Testis (tissue), 3 donors: ENCODE data around the gene ZSCAN30. TPM values are rescaled to one million over a fixed set of nuclear protein-coding genes. Genes with fewer than 3 reads are reported as not detected.

Experiments used
- DNase-seq: peaks from one replicate; pipeline ENCODE4 v3.0.0-alpha.2; 2019
- H3K27ac ChIP-seq, 2 donors: fragments of 200-600 bp; sonication (generic); one replicate each; pipeline ENCODE4 v1.5.1; 2019
- H3K27me3 ChIP-seq: fragments of 200-600 bp; sonication (generic); one replicate; pipeline ENCODE4 v1.5.1; 2019
- H3K36me3 ChIP-seq: fragments of 200-600 bp; sonication (generic); one replicate; pipeline ENCODE4 v1.5.1; 2017; ENCODE audit warnings: low read depth; ENCODE audit errors: missing control alignments
- H3K4me1 ChIP-seq: fragments of 200-600 bp; sonication (generic); one replicate; pipeline ENCODE4 v1.5.1; 2019
- H3K4me3 ChIP-seq, 2 donors: fragments of 200-600 bp; sonication (generic); one replicate each; pipeline ENCODE4 v1.5.1; 2017 to 2019
- H3K9me3 ChIP-seq: fragments of 200-600 bp; sonication (generic); one replicate; pipeline ENCODE4 v1.5.1; 2017
- POLR2A ChIP-seq: fragments of 450-650 bp; IDR thresholded peaks from one replicate; pipeline ENCODE4 v1.6.1; 2017; ENCODE audit warnings: antibody characterized with exemption, mild to moderate bottlenecking, moderate library complexity
- WGBS, 2 donors: methylation state at CpG; one replicate each; pipeline ENCODE4 v1.1.5; 2018; 5-methylcytosine and 5-hydroxymethylcytosine counted together
- intact Hi-C: fragments of 100-400 bp; cut with DNase I; formaldehyde crosslinking; loops from one replicate; pipeline ENCODE4 v1.15.1; 2023; ENCODE audit warnings: low total_unique reads
- polyA plus RNA-seq: library from polyadenylated mRNA; stranded (reverse); fragments of 350-450 nt; fragmentation: Illumina TruSeq; extraction: RNeasy Lipid Tissue Mini Kit (QIAGEN cat#74804); gene quantifications from one replicate; pipeline ENCODE4 v1.2.3, GENCODE V29; 2014; ENCODE audit warnings: low read depth, low replicate concordance; ENCODE audit not compliant: insufficient read depth
- total RNA-seq, 2 donors: library from RNA; depleted of rRNA; stranded (reverse); fragments of >200 nt; gene quantifications; one replicate each; pipeline ENCODE4 v1.2.3, GENCODE V29; 2016
- TF ChIP-seq, protein P1 (sequence below), 3 experiments: fragments of 450-650 bp in 2 of 3; fragments of 200-600 bp in 1 of 3; sonication (generic) in 1 of 3; IDR thresholded peaks; one replicate each; pipeline ENCODE4 v1.5.1; 2016 to 2019; ENCODE audit warnings: antibody characterized with exemption in 3 of 3, mild to moderate bottlenecking in 2 of 3, moderate library complexity in 1 of 3

The ZSCAN30 gene
- total and polyA plus RNA-seq, 3 donors from 2014 or later: 15.9 to 31.5 (median 24.5) TPM

DNA sequence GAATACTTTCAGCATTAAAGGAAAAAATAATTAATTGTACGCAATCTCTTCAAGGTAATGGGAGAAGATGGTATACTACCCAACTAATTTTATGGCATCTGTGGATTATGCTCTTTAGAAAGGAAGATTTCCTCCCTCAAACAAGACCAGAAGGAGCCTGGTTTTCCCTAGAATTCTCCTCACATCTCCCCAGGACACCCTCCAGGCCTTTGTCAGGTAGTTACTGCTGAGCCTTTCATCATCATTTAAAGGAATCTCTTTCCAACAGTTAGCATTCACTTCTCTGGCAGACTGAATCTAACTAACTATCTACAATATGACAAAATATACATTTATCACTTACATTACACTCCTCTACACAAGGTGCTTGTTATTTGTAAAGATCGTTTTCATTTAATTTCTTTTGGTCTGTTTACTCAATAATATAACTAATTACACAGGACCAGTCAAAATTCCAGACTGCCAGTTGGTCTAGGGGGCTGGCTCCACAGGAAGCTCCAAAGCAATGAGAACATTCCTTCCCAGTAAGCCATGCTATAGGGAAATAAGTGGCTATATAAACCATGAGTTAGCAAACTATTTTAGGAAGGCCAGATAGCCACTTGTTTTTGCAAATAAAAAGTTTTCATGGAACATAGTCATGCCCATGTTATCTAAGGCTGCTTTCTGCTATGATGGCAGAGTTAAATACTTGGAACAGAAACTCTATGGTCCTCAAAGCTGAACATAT, 35.1 kb upstream of the ZSCAN30 start:
- 51 to 74% methylated on average over 2 of the region's 2 CpGs for WGBS, 2 donors
- H3K4me3 ChIP-seq: no peak overlapping the region
- no peaks in the 10 kb centered on the region for H3K36me3 ChIP-seq
- DNase-seq: no peak
- H3K27me3 ChIP-seq: no peaks in the 10 kb centered on the region
- no peaks in the 10 kb centered on the region for H3K9me3 ChIP-seq
- H3K27ac ChIP-seq: no peak overlapping the region
- intact Hi-C loops: no loop called here
- no peak for TF ChIP-seq POLR2A
- TF ChIP-seq, protein P1, sequence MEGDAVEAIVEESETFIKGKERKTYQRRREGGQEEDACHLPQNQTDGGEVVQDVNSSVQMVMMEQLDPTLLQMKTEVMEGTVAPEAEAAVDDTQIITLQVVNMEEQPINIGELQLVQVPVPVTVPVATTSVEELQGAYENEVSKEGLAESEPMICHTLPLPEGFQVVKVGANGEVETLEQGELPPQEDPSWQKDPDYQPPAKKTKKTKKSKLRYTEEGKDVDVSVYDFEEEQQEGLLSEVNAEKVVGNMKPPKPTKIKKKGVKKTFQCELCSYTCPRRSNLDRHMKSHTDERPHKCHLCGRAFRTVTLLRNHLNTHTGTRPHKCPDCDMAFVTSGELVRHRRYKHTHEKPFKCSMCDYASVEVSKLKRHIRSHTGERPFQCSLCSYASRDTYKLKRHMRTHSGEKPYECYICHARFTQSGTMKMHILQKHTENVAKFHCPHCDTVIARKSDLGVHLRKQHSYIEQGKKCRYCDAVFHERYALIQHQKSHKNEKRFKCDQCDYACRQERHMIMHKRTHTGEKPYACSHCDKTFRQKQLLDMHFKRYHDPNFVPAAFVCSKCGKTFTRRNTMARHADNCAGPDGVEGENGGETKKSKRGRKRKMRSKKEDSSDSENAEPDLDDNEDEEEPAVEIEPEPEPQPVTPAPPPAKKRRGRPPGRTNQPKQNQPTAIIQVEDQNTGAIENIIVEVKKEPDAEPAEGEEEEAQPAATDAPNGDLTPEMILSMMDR (IDR thresholded peaks at IDR 0.05): no peak
- no peaks in the 10 kb centered on the region for H3K4me1 ChIP-seq

DNA sequence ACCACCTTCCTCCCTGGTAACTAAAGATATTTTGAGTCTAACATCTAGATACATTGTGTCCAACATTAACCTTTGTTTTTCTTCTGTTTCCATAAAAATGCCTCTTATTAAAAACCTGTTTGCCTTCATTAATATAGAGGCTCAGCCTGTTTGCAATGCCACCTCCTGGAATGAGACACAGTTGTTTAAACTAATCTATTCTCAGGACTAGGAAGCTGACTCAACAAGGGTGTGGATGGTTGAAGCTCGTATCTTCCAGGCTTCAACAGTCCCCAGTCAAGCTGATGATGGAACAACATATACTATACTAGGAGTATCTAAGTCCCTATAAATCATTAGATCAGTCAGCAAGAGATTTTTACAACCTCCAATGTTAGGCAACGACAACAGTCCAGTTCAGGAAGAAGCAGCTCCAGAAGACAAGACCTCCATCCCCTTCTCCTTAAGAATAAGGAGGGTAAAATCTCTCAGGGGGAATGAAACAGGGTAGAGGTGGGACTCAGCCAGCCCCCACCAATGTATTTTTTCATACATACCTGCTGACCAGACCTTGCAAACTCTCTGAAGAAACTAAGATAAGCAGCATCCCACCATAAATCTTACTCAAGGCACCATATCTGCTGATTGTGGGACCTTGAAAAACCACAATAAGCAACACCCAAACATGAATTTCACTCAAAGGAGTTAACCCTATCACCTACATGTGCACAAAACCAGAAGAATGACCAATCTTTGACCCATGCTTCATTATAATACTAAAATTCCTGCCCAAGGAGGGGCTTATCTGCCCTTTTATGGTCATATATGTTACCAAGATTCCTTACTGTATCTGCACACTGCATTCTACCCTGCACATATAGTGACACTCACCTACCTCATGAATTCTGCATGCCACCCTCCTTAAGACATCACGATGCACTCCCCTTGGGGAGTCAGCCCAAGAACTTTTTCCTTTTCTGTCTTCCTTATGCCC, 32.7 kb upstream of the ZSCAN30 start:
- no peaks in the 10 kb centered on the region for H3K4me1 ChIP-seq
- no peak overlapping the region for H3K27ac ChIP-seq
- H3K27me3 ChIP-seq: no peaks in the 10 kb centered on the region
- no peak overlapping the region for H3K4me3 ChIP-seq
- WGBS, 2 donors: 60 to 66% methylated on average over 3 of the region's 3 CpGs
- intact Hi-C loops: no loop called here
- no peaks in the 10 kb centered on the region for H3K9me3 ChIP-seq
- no peak for TF ChIP-seq POLR2A
- TF ChIP-seq, protein P1 (IDR thresholded peaks at IDR 0.05): no peak
- no peaks in the 10 kb centered on the region for H3K36me3 ChIP-seq
- no peak for DNase-seq

DNA sequence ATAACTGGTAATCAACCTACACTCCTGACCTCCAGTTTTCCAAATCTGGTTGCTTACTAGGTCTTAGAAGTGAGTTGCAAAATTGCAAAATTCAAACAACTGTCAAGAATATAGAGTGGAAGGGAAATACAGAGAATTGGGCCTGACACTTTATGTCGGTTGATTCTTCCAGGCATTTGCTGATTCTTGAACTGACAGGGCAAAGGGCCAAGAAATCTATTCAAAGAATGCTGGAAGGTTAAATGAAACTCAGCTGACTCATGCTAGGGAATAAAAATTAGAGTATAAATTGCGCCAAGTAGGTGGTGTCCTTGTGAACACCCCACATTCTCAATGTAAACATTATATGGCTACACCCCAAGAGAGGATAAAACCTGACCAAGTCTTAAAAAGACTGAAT, 21.5 kb upstream of the ZSCAN30 start:
- DNase-seq: no peak
- no peak overlapping the region for H3K4me3 ChIP-seq
- intact Hi-C loops: no loop called here
- no peaks in the 10 kb centered on the region for H3K36me3 ChIP-seq
- H3K4me1 ChIP-seq: no peaks in the 10 kb centered on the region
- no peaks in the 10 kb centered on the region for H3K27me3 ChIP-seq
- H3K27ac ChIP-seq: no peak overlapping the region
- 68 to 73% methylated on average over 2 of the region's 2 CpGs for WGBS, 2 donors
- TF ChIP-seq, protein P1 (IDR thresholded peaks at IDR 0.05): no peak
- no peak for TF ChIP-seq POLR2A
- no peaks in the 10 kb centered on the region for H3K9me3 ChIP-seq

DNA sequence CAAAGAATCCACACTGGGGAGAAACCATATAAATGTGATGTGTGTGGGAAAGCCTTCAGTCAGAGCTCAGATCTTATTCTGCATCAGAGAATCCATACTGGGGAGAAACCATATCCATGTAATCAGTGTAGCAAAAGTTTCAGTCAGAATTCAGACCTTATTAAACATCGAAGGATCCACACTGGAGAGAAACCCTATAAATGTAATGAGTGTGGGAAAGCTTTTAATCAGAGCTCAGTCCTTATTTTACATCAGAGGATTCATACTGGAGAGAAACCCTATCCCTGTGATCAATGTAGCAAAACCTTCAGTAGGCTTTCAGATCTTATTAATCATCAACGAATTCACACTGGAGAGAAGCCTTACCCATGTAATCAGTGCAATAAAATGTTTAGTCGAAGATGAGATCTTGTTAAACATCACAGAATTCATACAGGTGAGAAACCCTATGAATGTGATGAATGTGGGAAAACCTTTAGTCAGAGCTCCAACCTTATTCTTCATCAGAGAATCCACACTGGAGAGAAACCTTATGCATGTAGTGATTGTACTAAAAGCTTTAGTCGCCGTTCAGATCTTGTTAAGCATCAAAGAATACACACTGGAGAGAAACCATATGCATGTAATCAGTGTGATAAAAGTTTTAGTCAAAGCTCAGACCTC, 16.7 kb upstream of the ZSCAN30 start:
- 92 to 99% methylated on average over 5 of the region's 5 CpGs for WGBS, 2 donors
- H3K27me3 ChIP-seq: no peaks in the 10 kb centered on the region
- DNase-seq: no peak
- H3K4me3 ChIP-seq: no peak overlapping the region
- no peaks in the 10 kb centered on the region for H3K9me3 ChIP-seq
- intact Hi-C loops: no loop called here
- H3K27ac ChIP-seq: no peak overlapping the region
- H3K36me3 ChIP-seq: no peaks in the 10 kb centered on the region
- TF ChIP-seq, protein P1 (IDR thresholded peaks at IDR 0.05): no peak
- no peak for TF ChIP-seq POLR2A
- H3K4me1 ChIP-seq: no peaks in the 10 kb centered on the region
